Retinal pigment epithelial cell (primary cell): ENCODE results near the gene PSENEN.

Experiments
- DNase-seq: peaks from one replicate; pipeline ENCODE4 v3.0.0-alpha.2; 2010; ENCODE audit warnings: low read depth
- H3K4me3 ChIP-seq: 2 replicates; pipeline ENCODE4 v1.5.1; 2011; ENCODE audit warnings: mild to moderate bottlenecking, low read length, control low read depth, moderate library complexity
- TF ChIP-seq, protein P1 (sequence below): conservative IDR thresholded peaks from 2 replicates; pipeline ENCODE4 v1.5.1; 2011; ENCODE audit warnings: low read depth, low read length, control low read depth, inconsistent platforms

Gene PSENEN

DNA sequence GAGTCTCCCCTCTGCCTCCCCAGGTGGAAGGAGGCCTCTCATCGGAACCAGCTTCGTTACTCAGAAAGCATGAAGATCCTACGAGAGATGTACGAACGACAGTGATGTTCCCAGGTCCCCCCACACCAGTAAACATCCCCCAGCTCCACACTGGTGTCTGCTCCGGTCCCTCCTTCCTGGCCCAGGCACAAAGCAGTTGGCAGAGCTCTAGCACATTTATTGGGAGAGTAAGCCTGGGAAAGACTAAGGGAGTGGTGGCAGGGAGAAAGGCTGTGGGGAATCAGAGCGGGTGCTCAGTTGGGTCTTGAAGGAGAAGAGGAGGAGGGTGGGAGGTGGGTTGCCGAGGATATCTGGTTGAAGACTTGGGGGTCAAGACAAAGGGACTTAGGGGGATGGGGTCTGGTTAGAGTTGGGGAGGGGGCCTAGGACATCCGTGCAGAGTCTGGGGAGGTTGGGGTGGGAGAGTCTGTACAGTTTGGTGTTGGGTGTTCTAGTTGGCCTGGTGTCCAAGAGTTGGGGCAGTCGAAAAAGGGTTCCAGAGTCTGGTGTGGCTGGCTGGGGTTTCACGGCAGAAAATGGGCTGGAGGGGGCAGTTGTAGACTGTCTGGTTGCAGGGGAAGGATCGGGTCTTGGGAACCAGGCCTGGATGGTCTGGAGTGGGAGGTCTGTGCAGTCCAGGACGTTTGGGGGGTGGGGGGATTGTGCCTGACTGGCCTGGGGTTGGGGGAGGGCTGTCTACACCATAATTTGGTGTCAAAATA lies 9.1 kb downstream of the PSENEN start:
- TF ChIP-seq, protein P1, sequence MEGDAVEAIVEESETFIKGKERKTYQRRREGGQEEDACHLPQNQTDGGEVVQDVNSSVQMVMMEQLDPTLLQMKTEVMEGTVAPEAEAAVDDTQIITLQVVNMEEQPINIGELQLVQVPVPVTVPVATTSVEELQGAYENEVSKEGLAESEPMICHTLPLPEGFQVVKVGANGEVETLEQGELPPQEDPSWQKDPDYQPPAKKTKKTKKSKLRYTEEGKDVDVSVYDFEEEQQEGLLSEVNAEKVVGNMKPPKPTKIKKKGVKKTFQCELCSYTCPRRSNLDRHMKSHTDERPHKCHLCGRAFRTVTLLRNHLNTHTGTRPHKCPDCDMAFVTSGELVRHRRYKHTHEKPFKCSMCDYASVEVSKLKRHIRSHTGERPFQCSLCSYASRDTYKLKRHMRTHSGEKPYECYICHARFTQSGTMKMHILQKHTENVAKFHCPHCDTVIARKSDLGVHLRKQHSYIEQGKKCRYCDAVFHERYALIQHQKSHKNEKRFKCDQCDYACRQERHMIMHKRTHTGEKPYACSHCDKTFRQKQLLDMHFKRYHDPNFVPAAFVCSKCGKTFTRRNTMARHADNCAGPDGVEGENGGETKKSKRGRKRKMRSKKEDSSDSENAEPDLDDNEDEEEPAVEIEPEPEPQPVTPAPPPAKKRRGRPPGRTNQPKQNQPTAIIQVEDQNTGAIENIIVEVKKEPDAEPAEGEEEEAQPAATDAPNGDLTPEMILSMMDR = no peak
- no peak for DNase-seq
- H3K4me3 ChIP-seq = no peak overlapping the region

DNA sequence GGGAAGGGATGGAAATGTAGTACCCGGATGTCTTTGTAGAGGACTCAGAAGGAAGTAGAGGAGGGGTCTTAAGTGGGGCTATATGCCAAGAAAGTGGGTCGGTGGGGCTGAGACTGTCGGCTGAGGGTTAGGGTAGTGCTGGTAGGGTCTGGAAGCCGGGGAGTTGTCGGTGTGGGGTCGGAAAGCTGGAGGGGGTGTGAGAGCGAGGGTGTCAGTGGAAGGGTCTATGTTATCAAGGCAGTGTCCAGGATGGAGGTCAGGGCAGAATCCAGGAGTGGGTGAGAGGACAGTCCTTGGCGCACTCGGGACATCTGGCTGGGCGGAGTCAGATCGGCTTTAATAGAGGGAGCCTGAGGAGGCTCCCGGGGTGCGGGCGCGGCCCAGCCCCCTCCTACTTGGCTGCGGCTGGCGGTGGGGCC lies 9.7 kb downstream of the PSENEN start:
- TF ChIP-seq, protein P1 = no peak
- no peak overlapping the region for H3K4me3 ChIP-seq
- DNase-seq = no peak

DNA sequence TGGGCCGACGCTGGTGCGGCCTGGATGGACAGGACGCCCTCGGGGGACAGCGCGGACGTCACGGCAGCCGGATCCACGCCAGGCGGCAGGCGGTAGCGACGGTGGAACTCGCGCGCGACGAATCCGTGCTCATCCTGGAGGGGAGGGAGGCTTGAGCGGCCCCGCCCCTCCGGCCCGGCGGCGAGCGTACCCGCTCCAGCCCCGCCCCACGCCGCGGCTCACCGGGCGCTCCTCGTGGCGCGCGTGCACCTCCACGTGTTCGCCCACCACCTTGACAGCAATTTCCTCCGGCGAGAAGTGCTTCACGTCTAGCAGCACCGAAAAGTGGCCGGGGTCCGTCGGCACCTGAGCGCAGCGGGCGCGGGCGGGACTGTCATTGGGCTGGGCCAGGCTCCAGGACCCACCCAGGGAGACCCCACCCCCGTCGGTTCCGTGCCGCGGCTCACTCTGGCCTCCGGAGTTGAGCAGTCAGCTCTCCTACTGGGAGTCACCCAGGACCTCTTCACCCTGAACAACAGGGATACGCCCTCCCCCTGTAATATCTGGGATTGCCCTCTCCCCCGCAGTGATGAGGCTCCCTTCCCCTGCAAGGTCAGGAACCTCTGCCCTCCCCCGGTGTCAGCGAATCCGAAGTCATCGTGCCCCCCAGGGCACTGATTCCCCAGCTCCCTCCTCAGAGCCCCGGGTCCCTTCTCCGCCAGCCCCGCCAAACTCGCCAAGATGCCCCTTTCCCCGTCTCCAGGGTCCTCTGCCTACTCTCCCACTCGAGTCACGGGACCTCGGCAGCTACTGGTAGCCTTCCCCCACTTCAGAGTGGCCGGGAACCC lies 10.3 kb downstream of the PSENEN start:
- TF ChIP-seq, protein P1 = no peak
- no peak for DNase-seq
- peak overlapping the region; percentile 83 for H3K4me3 ChIP-seq

DNA sequence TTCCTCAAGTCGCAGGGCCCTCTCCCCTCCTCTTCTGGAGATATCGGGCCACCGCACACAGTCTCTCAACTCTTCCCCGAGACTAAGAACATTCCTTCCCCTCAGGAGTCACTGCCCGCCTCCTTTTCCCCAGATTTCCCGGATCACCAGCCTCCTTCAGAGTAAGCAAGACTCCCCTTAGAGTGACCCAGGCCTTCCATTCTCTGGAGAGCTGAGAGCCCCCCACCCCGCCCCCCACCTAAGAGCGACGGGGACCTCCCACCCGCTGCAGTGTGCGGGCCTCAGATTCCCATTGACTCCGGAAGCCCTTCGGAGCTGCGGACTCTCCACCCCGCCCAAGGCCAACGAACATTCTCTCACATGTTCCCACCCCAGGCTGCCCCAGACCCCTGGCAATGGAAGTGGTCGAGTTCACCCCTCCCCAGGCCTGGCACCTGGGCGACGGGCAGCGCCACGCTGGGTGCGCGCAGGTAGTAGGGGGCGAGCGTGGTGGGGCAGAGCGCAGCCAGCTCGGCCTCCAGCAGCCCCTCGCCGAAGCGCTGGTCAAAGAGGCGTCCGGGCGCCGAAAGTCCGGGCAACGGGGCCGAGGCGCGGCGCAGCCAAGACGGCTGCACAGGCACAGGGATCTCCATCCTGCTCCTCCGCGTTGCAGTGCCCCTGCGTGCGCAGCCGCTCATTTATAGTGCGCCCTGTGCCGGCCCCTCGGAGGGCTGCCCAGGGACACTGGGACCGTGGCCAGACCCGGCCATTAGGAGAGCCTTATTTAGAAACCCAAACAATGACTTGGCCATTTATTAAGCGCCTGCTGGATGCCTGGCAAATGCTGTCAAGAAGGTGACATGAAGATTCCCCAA lies 11.2 kb downstream of the PSENEN start, which contains the start of gene HSPB6:
TSS of gene HSPB6 (minus strand) at position 653 of the 854 bp plus-strand sequence. CDS start at position 632, 21 bp downstream.
- H3K4me3 ChIP-seq = peak within 1 kb of the TSS; percentile 83
- DNase-seq = no peak
- TF ChIP-seq, protein P1 = no peak

DNA sequence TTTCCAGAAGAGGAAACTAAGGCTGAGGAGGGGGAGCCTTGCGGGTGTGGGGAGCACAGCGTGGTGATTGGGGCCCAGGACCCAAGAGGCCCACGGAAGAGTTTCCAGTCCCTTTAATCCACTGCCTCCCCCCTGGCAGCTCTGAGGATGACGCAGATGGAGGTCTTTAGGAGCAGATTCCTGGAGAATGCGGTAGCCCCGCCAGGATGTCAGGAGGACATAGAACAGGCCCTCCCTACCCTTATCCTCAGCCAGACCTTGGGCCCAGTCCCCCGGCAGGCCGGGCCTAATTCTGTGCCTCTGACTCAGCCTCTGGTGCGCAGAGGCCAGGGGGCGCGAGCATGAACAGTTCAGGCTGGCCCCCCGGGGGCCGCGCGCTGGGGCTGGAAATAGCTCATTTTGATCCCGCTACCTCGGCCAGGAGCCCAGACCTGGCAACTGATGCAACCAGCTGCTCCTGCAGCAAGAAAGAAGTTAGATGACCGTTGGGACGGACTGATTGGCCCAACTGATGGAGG lies 11.8 kb downstream of the PSENEN start:
- DNase-seq = peak; percentile 78
- TF ChIP-seq, protein P1 = peak; percentile 12
- peak overlapping the region; percentile 83 for H3K4me3 ChIP-seq

DNA sequence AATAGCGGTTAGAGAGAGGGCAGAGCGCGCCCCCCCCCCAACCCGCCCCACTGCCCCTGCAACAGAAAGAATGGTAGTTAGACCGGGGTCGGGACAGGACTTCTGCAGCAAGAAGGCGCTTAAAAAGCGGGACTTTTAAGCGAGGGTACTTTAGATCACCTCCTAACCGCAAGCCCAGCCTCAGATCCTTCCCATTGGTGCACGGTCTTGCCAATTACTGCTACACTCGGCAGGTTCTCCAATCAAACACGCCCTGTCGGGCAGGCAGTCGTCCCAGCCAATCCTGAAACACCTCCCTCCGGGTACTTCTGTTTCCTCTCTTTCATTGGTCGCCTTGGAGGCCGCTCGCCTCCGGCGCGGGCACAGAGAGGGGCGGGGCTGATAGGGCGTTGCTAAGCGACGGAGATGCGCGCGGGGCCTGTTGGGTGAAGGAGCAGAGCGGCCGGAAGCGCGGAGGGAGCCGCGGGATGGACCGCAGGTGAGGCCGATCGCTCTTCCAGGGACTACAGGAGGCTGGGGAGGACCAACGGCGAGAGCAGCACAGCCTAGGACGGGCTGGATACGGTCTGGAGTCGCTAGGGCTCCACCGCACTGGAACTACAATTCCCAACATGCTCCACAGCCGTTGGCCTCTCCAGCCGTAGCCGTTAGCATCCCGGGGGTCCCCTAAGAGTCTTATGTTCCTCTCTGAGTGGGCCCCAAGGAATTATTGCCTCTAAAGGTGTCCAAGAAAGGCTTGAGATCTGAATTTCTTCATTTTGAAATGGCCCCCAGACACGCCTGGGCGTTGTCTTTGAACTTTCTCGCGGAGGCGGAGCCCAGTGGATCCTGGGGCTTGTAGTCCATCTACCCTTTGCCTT lies 12.5 kb downstream of the PSENEN start, which contains the start of gene PROSER3:
TSS of gene PROSER3 (plus strand) at position 428 of the 860 bp plus-strand sequence. CDS start at position 468, 40 bp downstream.
- peak; percentile 99 for DNase-seq
- TF ChIP-seq, protein P1 = no peak
- peak within 1 kb of the TSS; percentile 83 for H3K4me3 ChIP-seq
